Breast epithelium (tissue), 3 donors: ENCODE data around the gene KLHL33.

Experiments used
- POLR2A ChIP-seq: fragments of 450-650 bp; IDR thresholded peaks from one replicate; pipeline ENCODE4 v1.6.1; 2016; ENCODE audit warnings: antibody characterized with exemption, mild to moderate bottlenecking, moderate library complexity
- TF ChIP-seq, protein P1 (sequence below), 3 donors: fragments of 450-650 bp; IDR thresholded peaks; one replicate each; pipeline ENCODE4 v1.5.1; 2016 to 2017; ENCODE audit warnings: antibody characterized with exemption in 3 of 3, mild to moderate bottlenecking in 3 of 3, moderate library complexity in 3 of 3

GRCh38 chr14:20384886-20385285, 51.1 kb downstream of the KLHL33 start:
- TF ChIP-seq, protein P1, sequence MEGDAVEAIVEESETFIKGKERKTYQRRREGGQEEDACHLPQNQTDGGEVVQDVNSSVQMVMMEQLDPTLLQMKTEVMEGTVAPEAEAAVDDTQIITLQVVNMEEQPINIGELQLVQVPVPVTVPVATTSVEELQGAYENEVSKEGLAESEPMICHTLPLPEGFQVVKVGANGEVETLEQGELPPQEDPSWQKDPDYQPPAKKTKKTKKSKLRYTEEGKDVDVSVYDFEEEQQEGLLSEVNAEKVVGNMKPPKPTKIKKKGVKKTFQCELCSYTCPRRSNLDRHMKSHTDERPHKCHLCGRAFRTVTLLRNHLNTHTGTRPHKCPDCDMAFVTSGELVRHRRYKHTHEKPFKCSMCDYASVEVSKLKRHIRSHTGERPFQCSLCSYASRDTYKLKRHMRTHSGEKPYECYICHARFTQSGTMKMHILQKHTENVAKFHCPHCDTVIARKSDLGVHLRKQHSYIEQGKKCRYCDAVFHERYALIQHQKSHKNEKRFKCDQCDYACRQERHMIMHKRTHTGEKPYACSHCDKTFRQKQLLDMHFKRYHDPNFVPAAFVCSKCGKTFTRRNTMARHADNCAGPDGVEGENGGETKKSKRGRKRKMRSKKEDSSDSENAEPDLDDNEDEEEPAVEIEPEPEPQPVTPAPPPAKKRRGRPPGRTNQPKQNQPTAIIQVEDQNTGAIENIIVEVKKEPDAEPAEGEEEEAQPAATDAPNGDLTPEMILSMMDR (IDR thresholded peaks at IDR 0.05) = no peak
- no peak for TF ChIP-seq POLR2A
